HEK293 (cell line): ENCODE results near the gene LPIN3.

ENCODE experiments used
- CTCF ChIP-seq: fragments of 450-650 bp; formaldehyde crosslinking; IDR thresholded peaks from 2 replicates; pipeline ENCODE4 v1.5.1; 2016; ENCODE audit warnings: missing biosample characterization, missing genetic modification characterization
- KLF9 ChIP-seq: fragments of 450-650 bp; formaldehyde crosslinking; IDR thresholded peaks from 2 replicates; pipeline ENCODE4 v1.5.1; 2016; ENCODE audit warnings: missing biosample characterization, missing genetic modification characterization, low read depth
- PRDM4 ChIP-seq: fragments of 450-650 bp; formaldehyde crosslinking; IDR thresholded peaks from 2 replicates; pipeline ENCODE4 v1.5.1; 2017; ENCODE audit warnings: missing biosample characterization, missing genetic modification characterization
- TCF7L2 ChIP-seq: IDR thresholded peaks from 2 replicates; pipeline ENCODE4 v1.6.1; 2011; ENCODE audit warnings: low read depth, mild to moderate bottlenecking, inconsistent platforms, low read length, moderate library complexity, borderline replicate concordance
- ZBTB1 ChIP-seq: fragments of 450-650 bp; formaldehyde crosslinking; IDR thresholded peaks from 2 replicates; pipeline ENCODE4 v1.5.1; 2016; ENCODE audit warnings: missing biosample characterization, missing genetic modification characterization
- ZBTB7A ChIP-seq: fragments of 450-650 bp; formaldehyde crosslinking; IDR thresholded peaks from 2 replicates; pipeline ENCODE4 v1.5.1; 2016; ENCODE audit warnings: low read depth, missing biosample characterization, missing genetic modification characterization
- ZFP3 ChIP-seq: fragments of 450-650 bp; formaldehyde crosslinking; IDR thresholded peaks from 2 replicates; pipeline ENCODE4 v1.5.1; 2016; ENCODE audit warnings: low read depth, missing biosample characterization, missing genetic modification characterization
- ZNF280D ChIP-seq: fragments of 450-650 bp; formaldehyde crosslinking; IDR thresholded peaks from 2 replicates; pipeline ENCODE4 v1.5.1; 2016; ENCODE audit warnings: missing biosample characterization, missing genetic modification characterization
- ZNF555 ChIP-seq: fragments of 450-650 bp; formaldehyde crosslinking; conservative IDR thresholded peaks from 2 replicates; pipeline ENCODE4 v1.5.1; 2017; ENCODE audit warnings: missing biosample characterization, mild to moderate bottlenecking, missing genetic modification characterization, inconsistent platforms
- ZNF600 ChIP-seq: fragments of 450-650 bp; formaldehyde crosslinking; IDR thresholded peaks from 2 replicates; pipeline ENCODE4 v1.5.1; 2016; ENCODE audit warnings: missing biosample characterization, missing genetic modification characterization
- ZNF645 ChIP-seq: fragments of 450-650 bp; formaldehyde crosslinking; IDR thresholded peaks from 2 replicates; pipeline ENCODE4; 2016; ENCODE audit warnings: missing biosample characterization, missing genetic modification characterization
- ZNF660 ChIP-seq: fragments of 450-650 bp; IDR thresholded peaks from 2 replicates; pipeline ENCODE4 v1.5.1; 2018; ENCODE audit warnings: missing biosample characterization, mild to moderate bottlenecking, missing genetic modification characterization

GRCh38 chr20:41352106-41352505 lies 11.5 kb downstream of the LPIN3 start:
- TF ChIP-seq CTCF (no peak), ZFP3 (tag by site-specific recombination) (no peak), ZNF645 (tag by site-specific recombination) (no peak), ZNF280D (tag by site-specific recombination) (no peak), TCF7L2 (no peak), PRDM4 (tag by site-specific recombination) (no peak), ZBTB1 (tag by site-specific recombination) (no peak), KLF9 (no peak), ZNF660 (tag by site-specific recombination) (no peak), ZNF555 (tag by site-specific recombination) (no peak), ZBTB7A (tag by site-specific recombination) (no peak), ZNF600 (no peak)
